GM23338 (cell line): Measurements from ENCODE around the gene FHIT. TPM values are rescaled to one million over a fixed set of nuclear protein-coding genes. Genes with fewer than 3 reads are reported as not detected.

Source experiments
- ATAC-seq: fragments of 200-7000 bp; cut with Tn5 transposase; 3 replicates; pipeline ENCODE4 v1.9.1; 2020
- DNase-seq: peaks from one replicate; pipeline ENCODE4 v3.0.0-alpha.2; 2015; ENCODE audit warnings: low spot score
- H2AFZ ChIP-seq: fragments of 200-600 bp; sonication (generic); 2 replicates; pipeline ENCODE4 v1.8.0; 2016; ENCODE audit warnings: antibody characterized with exemption, mild to moderate bottlenecking, moderate library complexity
- H3F3A ChIP-seq: fragments of 200-600 bp; sonication (generic); replicated peaks from 2 replicates; pipeline ENCODE4 v1.8.0; 2017; ENCODE audit warnings: antibody characterized with exemption, mixed run types, low read depth
- H3K27ac ChIP-seq: fragments of 200-600 bp; sonication (generic); 2 replicates; pipeline ENCODE4 v1.6.1; 2016; ENCODE audit warnings: low read depth
- H3K27me3 ChIP-seq: fragments of 200-600 bp; sonication (generic); 2 replicates; pipeline ENCODE4 v1.8.0; 2016; ENCODE audit warnings: mild to moderate bottlenecking, mixed run types, moderate library complexity; ENCODE audit not compliant: insufficient read depth
- H3K36me3 ChIP-seq: fragments of 200-600 bp; sonication (generic); 2 replicates; pipeline ENCODE4 v1.8.0; 2016; ENCODE audit warnings: mild to moderate bottlenecking; ENCODE audit not compliant: insufficient read depth
- H3K4me1 ChIP-seq: fragments of 200-600 bp; sonication (generic); 2 replicates; pipeline ENCODE4 v1.8.0; 2016; ENCODE audit warnings: mild to moderate bottlenecking, moderate library complexity; ENCODE audit not compliant: insufficient read depth
- H3K4me2 ChIP-seq: fragments of 200-600 bp; sonication (generic); 2 replicates; pipeline ENCODE4 v1.7.1; 2017; ENCODE audit warnings: mixed run types
- H3K4me3 ChIP-seq: fragments of 200-600 bp; sonication (generic); 2 replicates; pipeline ENCODE4 v1.6.1; 2016; ENCODE audit warnings: mixed run types
- H3K79me2 ChIP-seq: fragments of 200-600 bp; sonication (generic); replicated peaks from 2 replicates; pipeline ENCODE4 v1.8.0; 2017; ENCODE audit warnings: mild to moderate bottlenecking; ENCODE audit not compliant: insufficient read depth
- H3K9me2 ChIP-seq: fragments of 200-600 bp; sonication (generic); 2 replicates; pipeline ENCODE4 v1.8.0; 2017; ENCODE audit not compliant: insufficient read depth
- H4K20me1 ChIP-seq: fragments of 200-600 bp; sonication (generic); replicated peaks from 2 replicates; pipeline ENCODE4 v1.8.0; 2017; ENCODE audit warnings: mild to moderate bottlenecking; ENCODE audit not compliant: insufficient read depth
- H3K27ac Mint-ChIP-seq: 2 replicates; pipeline ENCODE4 v1.8.0; 2020; ENCODE audit warnings: inconsistent platforms, mild to moderate bottlenecking, moderate library complexity, mixed read lengths
- H3K27me3 Mint-ChIP-seq: 3 replicates; pipeline ENCODE4 v1.8.0; 2022; ENCODE audit warnings: low read depth, mild to moderate bottlenecking, moderate library complexity, mixed read lengths, inconsistent platforms; ENCODE audit not compliant: insufficient read depth, poor library complexity
- H3K36me3 Mint-ChIP-seq: 3 replicates; pipeline ENCODE4 v1.8.0; 2021; ENCODE audit warnings: low read depth, mild to moderate bottlenecking, inconsistent platforms, moderate library complexity, mixed read lengths
- H3K4me1 Mint-ChIP-seq: 3 replicates; pipeline ENCODE4 v1.8.0; 2020; ENCODE audit warnings: mild to moderate bottlenecking, inconsistent platforms, mixed read lengths
- H3K4me3 Mint-ChIP-seq: 3 replicates; pipeline ENCODE4 v1.8.0; 2021; ENCODE audit warnings: moderate library complexity, mild to moderate bottlenecking, inconsistent platforms, mixed read lengths
- H3K9me3 Mint-ChIP-seq: 3 replicates; pipeline ENCODE4 v1.8.0; 2020; ENCODE audit warnings: moderate library complexity, mild to moderate bottlenecking, inconsistent platforms, mixed read lengths
- CREB1 ChIP-seq: fragments of 250-450 bp; sonication (Bioruptor Pico); IDR thresholded peaks from 2 replicates; pipeline ENCODE4 v1.5.0; 2020; ENCODE audit warnings: low read depth, mild to moderate bottlenecking, moderate library complexity
- CTCF ChIP-seq, 2 experiments: fragments of 200-600 bp in 1 of 2; sonication (generic) in 1 of 2; conservative IDR thresholded peaks; 2 replicates each; pipeline versions ENCODE4 v1.5.1 to v1.6.1; 2016 to 2017; ENCODE audit warnings: antibody characterized with exemption in 2 of 2, low read depth in 2 of 2, mild to moderate bottlenecking in 2 of 2, moderate library complexity in 1 of 2
- ETS1 ChIP-seq: IDR thresholded peaks from 2 replicates; pipeline ENCODE4 v1.6.1; 2016; ENCODE audit warnings: antibody characterized with exemption
- EZH2 ChIP-seq: fragments of 200-600 bp; sonication (generic); IDR thresholded peaks from one replicate; pipeline ENCODE4 v1.8.0; 2017; ENCODE audit warnings: antibody characterized with exemption, mild to moderate bottlenecking, low read depth; ENCODE audit not compliant: unreplicated experiment
- EZH2phosphoT487 ChIP-seq: fragments of 200-600 bp; sonication (generic); IDR thresholded peaks from one replicate; pipeline ENCODE4 v1.8.1; 2018; ENCODE audit warnings: antibody characterized with exemption; ENCODE audit not compliant: unreplicated experiment
- JUNB ChIP-seq: IDR thresholded peaks from one replicate; pipeline ENCODE4 v1.6.1; 2016; ENCODE audit warnings: antibody characterized with exemption; ENCODE audit not compliant: unreplicated experiment
- NANOG ChIP-seq: IDR thresholded peaks from 2 replicates; pipeline ENCODE4 v1.6.1; 2016; ENCODE audit warnings: antibody characterized with exemption, borderline replicate concordance
- POLR2AphosphoS5 ChIP-seq: IDR thresholded peaks from 2 replicates; pipeline ENCODE4 v1.6.1; 2016; ENCODE audit warnings: antibody characterized with exemption, low read depth
- STAT1 ChIP-seq: IDR thresholded peaks from one replicate; pipeline ENCODE4 v1.6.1; 2016; ENCODE audit warnings: antibody characterized with exemption; ENCODE audit not compliant: unreplicated experiment
- ZNF114 ChIP-seq: fragments of 250-450 bp; sonication (Bioruptor Pico); IDR thresholded peaks from 2 replicates; pipeline ENCODE4 v1.5.0; 2020; ENCODE audit warnings: mild to moderate bottlenecking, moderate library complexity
- ZNF331 ChIP-seq: fragments of 250-450 bp; sonication (Bioruptor Pico); IDR thresholded peaks from 2 replicates; pipeline ENCODE4 v1.5.0; 2020; ENCODE audit warnings: low read depth, mild to moderate bottlenecking, moderate library complexity
- ZNF462 ChIP-seq: fragments of 250-450 bp; sonication (Bioruptor Pico); IDR thresholded peaks from 2 replicates; pipeline ENCODE4 v1.5.0; 2020; ENCODE audit warnings: mild to moderate bottlenecking, moderate library complexity
- polyA plus RNA-seq: library from polyadenylated mRNA; unstranded; fragments of >200 nt; fragmentation: Nextera tagmentation; extraction: Ambion mirVana; gene quantifications from 2 replicates; pipeline ENCODE4 v1.2.1, GENCODE V29; 2016
- total RNA-seq: library from RNA; depleted of rRNA; stranded (reverse); fragments of >200 nt; shearing (Covaris generic); gene quantifications from 2 replicates; pipeline ENCODE4 v1.2.3, GENCODE V29; 2014

Gene FHIT
- total and polyA plus RNA-seq, 2 experiments from 2014 or later, result 3.0 to 8.3 TPM

DNA sequence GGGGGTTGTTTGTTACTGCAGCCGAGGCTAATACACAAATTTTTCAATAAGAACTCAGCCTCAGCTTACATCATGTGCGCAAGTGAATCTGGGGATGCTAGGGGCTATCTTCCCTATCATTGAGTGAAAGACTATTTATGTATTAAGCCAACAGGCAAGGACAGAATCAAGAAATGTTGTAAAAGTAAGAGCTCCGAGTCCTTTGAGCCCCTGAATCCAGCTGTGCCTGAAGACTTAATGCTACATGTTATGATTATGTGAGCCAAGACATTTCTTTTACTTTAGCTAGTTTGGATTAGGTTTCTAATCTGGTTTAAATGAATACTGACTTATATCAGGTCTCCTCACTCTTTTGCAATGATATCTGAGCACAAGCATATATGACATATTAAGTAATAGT lies 1418.5 kb downstream of the FHIT start (continued):
- no peak for TF ChIP-seq CTCF (conservative IDR thresholded peaks at IDR 0.05; ENCODE audit: low read depth in 2 of 2)
- no peak for TF ChIP-seq ZNF331

- no peaks in the 10 kb centered on the region for H3K27me3 Mint-ChIP-seq
- H3K79me2 ChIP-seq, result no peaks in the 10 kb centered on the region
- no peak overlapping the region for H2AFZ ChIP-seq
- no peaks in the 10 kb centered on the region for H3K4me1 ChIP-seq
- H3K4me2 ChIP-seq, result no peak overlapping the region
- no peak overlapping the region for H3K27ac ChIP-seq
- H3F3A ChIP-seq, result no peaks in the 10 kb centered on the region
- no peaks in the 10 kb centered on the region for H3K36me3 ChIP-seq
- H3K4me3 Mint-ChIP-seq, result no peak overlapping the region
- DNase-seq, result no peak
- H3K9me3 Mint-ChIP-seq, result no peaks in the 10 kb centered on the region
- ATAC-seq, result no peak
- no peak overlapping the region for H3K4me3 ChIP-seq
- no peaks in the 10 kb centered on the region for H3K4me1 Mint-ChIP-seq
- H3K9me2 ChIP-seq, result peaks cover 17% of the 10 kb centered on the region; the same call in 1 of the 2 replicates
- no peak overlapping the region for H3K27ac Mint-ChIP-seq
- no peaks in the 10 kb centered on the region for H3K27me3 ChIP-seq
- H4K20me1 ChIP-seq, result no peaks in the 10 kb centered on the region
- no peaks in the 10 kb centered on the region for H3K36me3 Mint-ChIP-seq
- TF ChIP-seq NANOG (no peak), ETS1 (no peak), POLR2AphosphoS5 (no peak), EZH2 (no peak), ZNF331 (no peak), CREB1 (CRISPR knock-in tag) (no peak), CTCF (conservative IDR thresholded peaks at IDR 0.05; ENCODE audit: low read depth in 2 of 2) (no peak), JUNB (no peak), ZNF462 (CRISPR knock-in tag) (no peak), ZNF114 (CRISPR knock-in tag) (no peak), STAT1 (no peak), EZH2phosphoT487 (no peak)
Measured at GRCh38 chr3:59832241-59832640, 1419.0 kb downstream of the FHIT start.
